ENCODE data around the gene SARNP.
"Not testable (repeated sequence)": the region's sequence is repeated elsewhere in the genome, so short reads cannot be mapped to it uniquely, and the experiment has no call there.

SARNP gene

GRCh38 chr12:55806982-55807381 lies 10.5 kb downstream of the SARNP start:
- CTCF ChIA-PET, result no interaction called here
- peaks cover 26% of the 10 kb centered on the region for H3K36me3 Mint-ChIP-seq
- H3K9me3 Mint-ChIP-seq, result no peaks in the 10 kb centered on the region
- no peaks in the 10 kb centered on the region for H3K27me3 Mint-ChIP-seq
- no peak for DNase-seq
- no peak overlapping the region for H3K27ac Mint-ChIP-seq
- no peak overlapping the region for H3K4me3 Mint-ChIP-seq
- H3K4me1 Mint-ChIP-seq, result peaks cover 9% of the 10 kb centered on the region

- CTCF ChIA-PET, result interaction anchor here (0.7 to 3.8 kb wide), 7 partner anchors 10 to 143 kb away, joined by 3 to 58 read pairs (median 3); partner anchors contain the start of gene GDF11
- H3K36me3 Mint-ChIP-seq, result peaks cover 42% of the 10 kb centered on the region
- DNase-seq, result no peak
- peaks cover 2% of the 10 kb centered on the region for H3K4me1 Mint-ChIP-seq
- H3K4me3 Mint-ChIP-seq, result no peak overlapping the region
- no peaks in the 10 kb centered on the region for H3K9me3 Mint-ChIP-seq
- H3K27me3 Mint-ChIP-seq, result no peaks in the 10 kb centered on the region
- no peak overlapping the region for H3K27ac Mint-ChIP-seq
These were observed 20.0 kb downstream of the SARNP start for GRCh38 chr12:55797550-55797949.

- no peaks in the 10 kb centered on the region for H3K27me3 Mint-ChIP-seq
- H3K4me1 Mint-ChIP-seq, result peaks cover 2% of the 10 kb centered on the region
- peaks cover 42% of the 10 kb centered on the region for H3K36me3 Mint-ChIP-seq
- DNase-seq, result peak; percentile 29
- no peak overlapping the region for H3K27ac Mint-ChIP-seq
- H3K4me3 Mint-ChIP-seq, result no peak overlapping the region
- no peaks in the 10 kb centered on the region for H3K9me3 Mint-ChIP-seq
- CTCF ChIA-PET, result interaction anchor here (0.7 to 3.8 kb wide), 8 partner anchors 10 to 143 kb away, joined by 3 to 58 read pairs (median 3); partner anchors contain the start of gene GDF11
These were observed 20.5 kb downstream of the SARNP start for GRCh38 chr12:55797068-55797467.

- Mint-ChIP-seq H3K27ac (no peak overlapping the region), H3K4me3 (no peak overlapping the region), H3K36me3 (peaks cover 43% of the 10 kb centered on the region), H3K27me3 (no peaks in the 10 kb centered on the region), H3K4me1 (peaks cover 2% of the 10 kb centered on the region), H3K9me3 (no peaks in the 10 kb centered on the region)
- DNase-seq, result no peak
- CTCF ChIA-PET, result interaction anchor here (0.6 to 3.8 kb wide), 9 partner anchors 9 to 292 kb away, joined by 3 to 58 read pairs (median 4); partner anchors contain the start of gene GDF11
These were observed 21.6 kb downstream of the SARNP start for GRCh38 chr12:55795950-55796349.

GRCh38 chr12:55789893-55790292 lies 27.6 kb downstream of the SARNP start:
- Mint-ChIP-seq H3K9me3 (no peaks in the 10 kb centered on the region), H3K4me1 (no peaks in the 10 kb centered on the region), H3K27ac (no peak overlapping the region), H3K36me3 (peaks cover 47% of the 10 kb centered on the region), H3K27me3 (no peaks in the 10 kb centered on the region), H3K4me3 (no peak overlapping the region)
- CTCF ChIA-PET, result interaction anchor here (1.0 kb wide), 1 partner anchor 36 kb away, joined by 3 read pairs; no protein-coding TSS in a partner anchor
- no peak for DNase-seq

- Mint-ChIP-seq H3K4me1 (no peaks in the 10 kb centered on the region), H3K27me3 (no peaks in the 10 kb centered on the region), H3K36me3 (peaks cover 44% of the 10 kb centered on the region), H3K27ac (no peak overlapping the region), H3K4me3 (no peak overlapping the region), H3K9me3 (no peaks in the 10 kb centered on the region)
- DNase-seq, result no peak
- CTCF ChIA-PET, result interaction anchor here (0.9 to 4.0 kb wide), 4 partner anchors 8 to 152 kb away, joined by 3 to 16 read pairs (median 3); no protein-coding TSS in a partner anchor
These were observed 28.4 kb downstream of the SARNP start for GRCh38 chr12:55789171-55789570.

DNA sequence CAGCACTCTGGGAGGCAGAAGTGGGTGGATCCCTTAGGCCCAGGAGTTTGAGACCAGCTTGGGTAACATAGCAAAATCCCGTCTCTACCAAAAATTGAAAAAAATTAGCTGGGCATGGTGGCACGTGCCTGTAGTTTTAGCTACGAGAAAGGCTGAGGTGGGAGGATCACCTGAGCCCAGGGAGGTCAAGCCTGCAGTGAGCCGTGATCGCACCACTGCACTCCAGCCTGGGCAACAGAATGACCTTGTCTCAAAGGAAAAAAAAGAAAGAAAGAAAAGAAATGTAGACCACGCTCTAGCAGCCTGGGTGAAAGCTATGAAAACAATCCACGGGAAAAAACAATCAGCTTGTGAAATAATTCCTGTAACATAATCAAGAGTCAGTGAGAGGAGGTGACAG lies 29.0 kb downstream of the SARNP start:
- H3K27ac Mint-ChIP-seq, result no peak overlapping the region
- no peaks in the 10 kb centered on the region for H3K27me3 Mint-ChIP-seq
- no peak overlapping the region for H3K4me3 Mint-ChIP-seq
- H3K36me3 Mint-ChIP-seq, result peaks cover 43% of the 10 kb centered on the region
- no peaks in the 10 kb centered on the region for H3K4me1 Mint-ChIP-seq
- CTCF ChIA-PET, result interaction anchor here (0.9 to 4.0 kb wide), 3 partner anchors 9 to 152 kb away, joined by 3 to 16 read pairs (median 3); no protein-coding TSS in a partner anchor
- no peak for DNase-seq
- H3K9me3 Mint-ChIP-seq, result no peaks in the 10 kb centered on the region

GRCh38 chr12:55780685-55781084 lies 36.8 kb downstream of the SARNP start:
- Mint-ChIP-seq H3K36me3 (peaks cover 54% of the 10 kb centered on the region), H3K9me3 (no peaks in the 10 kb centered on the region), H3K27me3 (no peaks in the 10 kb centered on the region), H3K4me3 (no peak overlapping the region), H3K4me1 (peaks cover 4% of the 10 kb centered on the region), H3K27ac (peak overlapping the region; percentile 14)
- DNase-seq, result no peak
- CTCF ChIA-PET, result no interaction called here

- Mint-ChIP-seq H3K27ac (no peak overlapping the region), H3K9me3 (no peaks in the 10 kb centered on the region), H3K4me3 (no peak overlapping the region), H3K27me3 (no peaks in the 10 kb centered on the region), H3K4me1 (peaks cover 9% of the 10 kb centered on the region), H3K36me3 (peaks cover 49% of the 10 kb centered on the region)
- DNase-seq, result no peak
- CTCF ChIA-PET, result no interaction called here
These were observed 39.7 kb downstream of the SARNP start for GRCh38 chr12:55777856-55778255.

GRCh38 chr12:55771736-55772135 lies 45.8 kb downstream of the SARNP start:
- no peak overlapping the region for H3K4me3 Mint-ChIP-seq
- H3K36me3 Mint-ChIP-seq, result peaks cover 49% of the 10 kb centered on the region
- no peak overlapping the region for H3K27ac Mint-ChIP-seq
- CTCF ChIA-PET, result interaction anchor here (1.0 kb wide), 1 partner anchor 169 kb away, joined by 3 read pairs; no protein-coding TSS in a partner anchor
- no peaks in the 10 kb centered on the region for H3K9me3 Mint-ChIP-seq
- no peak for DNase-seq
- H3K27me3 Mint-ChIP-seq, result no peaks in the 10 kb centered on the region
- peaks cover 5% of the 10 kb centered on the region for H3K4me1 Mint-ChIP-seq

DNA sequence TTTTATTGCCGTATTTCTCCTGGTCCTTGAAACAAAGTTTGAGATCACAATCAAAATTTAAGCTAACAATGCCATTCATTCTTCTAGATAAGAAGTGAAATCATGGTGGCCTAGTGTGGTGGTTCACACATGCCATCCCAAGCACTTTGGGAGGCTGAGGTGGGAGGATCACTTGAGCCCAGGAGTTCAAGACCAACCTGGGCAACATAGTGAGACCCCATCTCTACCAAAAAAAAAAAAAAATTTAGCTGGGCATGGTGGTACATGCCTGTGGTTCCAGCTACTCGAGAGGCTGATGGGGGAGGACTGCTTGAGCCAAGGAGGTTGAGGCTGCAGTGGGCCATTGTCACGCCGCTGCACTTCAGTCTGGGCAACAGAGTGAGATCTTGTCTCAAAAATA lies 50.4 kb downstream of the SARNP start:
- no peaks in the 10 kb centered on the region for H3K27me3 Mint-ChIP-seq
- CTCF ChIA-PET, result interaction anchor here (0.9 kb wide), 1 partner anchor 173 kb away, joined by 3 read pairs; no protein-coding TSS in a partner anchor
- H3K4me1 Mint-ChIP-seq, result no peaks in the 10 kb centered on the region
- no peak overlapping the region for H3K4me3 Mint-ChIP-seq
- H3K9me3 Mint-ChIP-seq, result no peaks in the 10 kb centered on the region
- peaks cover 42% of the 10 kb centered on the region for H3K36me3 Mint-ChIP-seq
- no peak for DNase-seq
- H3K27ac Mint-ChIP-seq, result peak overlapping the region; percentile 7

DNA sequence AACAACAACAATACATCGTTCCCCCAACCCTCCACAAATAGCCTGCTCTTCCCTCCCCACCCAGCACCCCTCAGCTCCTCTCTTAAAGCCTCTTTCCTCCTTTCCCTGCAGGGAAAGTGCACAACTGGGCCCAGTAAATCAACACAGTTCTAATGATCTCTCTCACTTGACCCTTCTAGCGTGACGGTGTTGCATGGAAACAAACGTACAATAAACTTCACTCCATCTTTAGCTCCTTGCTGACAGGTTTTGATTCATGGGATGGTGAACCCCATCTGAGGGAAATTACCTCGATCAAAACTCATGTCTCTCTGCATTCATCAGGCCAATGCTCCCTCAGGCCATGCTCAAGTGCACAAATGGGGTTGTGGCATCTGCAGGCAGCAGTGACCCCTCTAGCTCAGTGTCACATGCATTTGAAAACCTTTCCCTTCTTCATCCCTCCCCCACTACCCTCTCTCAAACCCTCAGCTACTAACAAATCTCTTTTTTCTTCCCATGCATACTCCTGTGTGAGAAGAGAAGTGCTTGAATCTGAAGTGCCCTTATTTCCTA lies 51.7 kb downstream of the SARNP start:
- no peak overlapping the region for H3K4me3 Mint-ChIP-seq
- CTCF ChIA-PET, result no interaction called here
- no peaks in the 10 kb centered on the region for H3K4me1 Mint-ChIP-seq
- DNase-seq, result no peak
- H3K36me3 Mint-ChIP-seq, result peaks cover 35% of the 10 kb centered on the region
- H3K27me3 Mint-ChIP-seq, result no peaks in the 10 kb centered on the region
- H3K9me3 Mint-ChIP-seq, result no peaks in the 10 kb centered on the region
- H3K27ac Mint-ChIP-seq, result no peak overlapping the region

GRCh38 chr12:55762646-55763045 lies 54.9 kb downstream of the SARNP start:
- H3K27ac Mint-ChIP-seq, result no peak overlapping the region
- H3K4me1 Mint-ChIP-seq, result no peaks in the 10 kb centered on the region
- no peak overlapping the region for H3K4me3 Mint-ChIP-seq
- peaks cover 47% of the 10 kb centered on the region for H3K36me3 Mint-ChIP-seq
- CTCF ChIA-PET, result interaction anchor here (0.7 kb wide), 1 partner anchor 282 kb away, joined by 3 read pairs; no protein-coding TSS in a partner anchor
- no peak for DNase-seq
- no peaks in the 10 kb centered on the region for H3K27me3 Mint-ChIP-seq
- no peaks in the 10 kb centered on the region for H3K9me3 Mint-ChIP-seq

- no peaks in the 10 kb centered on the region for H3K4me1 Mint-ChIP-seq
- H3K9me3 Mint-ChIP-seq, result no peaks in the 10 kb centered on the region
- CTCF ChIA-PET, result no interaction called here
- H3K27ac Mint-ChIP-seq, result no peak overlapping the region
- no peak for DNase-seq
- H3K4me3 Mint-ChIP-seq, result no peak overlapping the region
- H3K36me3 Mint-ChIP-seq, result peaks cover 44% of the 10 kb centered on the region
- H3K27me3 Mint-ChIP-seq, result no peaks in the 10 kb centered on the region
These were observed 56.9 kb downstream of the SARNP start for GRCh38 chr12:55760663-55761062.

GRCh38 chr12:55758575-55758974 lies 58.9 kb downstream of the SARNP start:
- H3K4me1 Mint-ChIP-seq, DNase-seq, CTCF ChIA-PET, H3K9me3 Mint-ChIP-seq, H3K4me3 Mint-ChIP-seq, H3K27ac Mint-ChIP-seq, H3K27me3 Mint-ChIP-seq: not testable (repeated sequence)
- peaks cover 47% of the 10 kb centered on the region for H3K36me3 Mint-ChIP-seq
